Spinal cord (tissue), 10 donors: ENCODE data around the gene ZNF804B. TPM values are rescaled to one million over a fixed set of nuclear protein-coding genes. Genes with fewer than 3 reads are reported as not detected.
A peak's percentile ranks its signal among the peaks of the same experiment; 100 is the strongest.

Experiments used
- DNase-seq, 6 donors: peaks; one replicate each; pipeline versions ENCODE4 v3.0.0 to v3.0.0-alpha.2; 2013 to 2015; ENCODE audit warnings: low spot score in 6 of 6, low read depth in 4 of 6
- H3K27ac ChIP-seq: one replicate; pipeline ENCODE4 v1.5.1; 2013; ENCODE audit warnings: low read depth, low read length, control low read depth
- H3K27me3 ChIP-seq: one replicate; pipeline ENCODE4 v1.6.1; 2013; ENCODE audit warnings: low read length; ENCODE audit not compliant: control insufficient read depth, insufficient read depth
- H3K36me3 ChIP-seq: one replicate; pipeline ENCODE4 v1.6.1; 2013; ENCODE audit warnings: low read length; ENCODE audit not compliant: control insufficient read depth, insufficient read depth
- H3K4me1 ChIP-seq: one replicate; pipeline ENCODE4 v1.6.1; 2013; ENCODE audit warnings: low read length; ENCODE audit not compliant: control insufficient read depth, insufficient read depth
- H3K4me3 ChIP-seq: one replicate; pipeline ENCODE4 v1.5.1; 2013; ENCODE audit warnings: low read depth, low read length, control low read depth
- H3K9me3 ChIP-seq: one replicate; pipeline ENCODE4 v1.6.1; 2013; ENCODE audit warnings: low read length; ENCODE audit not compliant: control insufficient read depth, insufficient read depth
- WGBS: methylation state at CpG from one replicate; pipeline ENCODE4 v1.1.5; 2013; ENCODE audit warnings: missing lambda C conversion rate; ENCODE audit not compliant: insufficient coverage; 5-methylcytosine and 5-hydroxymethylcytosine counted together
- polyA plus RNA-seq, 2 donors: library from polyadenylated mRNA; unstranded; fragments of 120-200 nt; gene quantifications; one replicate each; pipeline ENCODE4 v1.2.1, GENCODE V29; 2013; ENCODE audit not compliant: insufficient read length in 2 of 2
- total RNA-seq, 2 donors: library from RNA; depleted of rRNA in 1 of 2; stranded (reverse); fragments of 120-200 nt in 1 of 2; fragments of >200 nt in 1 of 2; gene quantifications; one replicate each; pipeline versions ENCODE4 v1.2.3 to v1.2.4, GENCODE V29; 2013 to 2014
- donor health status: healthy.

Gene ZNF804B
- total and polyA plus RNA-seq, 4 donors = 0.96 to 5.5 (median 2.2) TPM

GRCh38 chr7:88881136-88881535 is 121.6 kb downstream of the ZNF804B start:
- no peaks in the 10 kb centered on the region for H3K27me3 ChIP-seq
- no peak for DNase-seq

GRCh38 chr7:88885131-88885530 is 125.6 kb downstream of the ZNF804B start:
- Histone ChIP-seq H3K36me3 (no peaks in the 10 kb centered on the region), H3K27me3 (no peaks in the 10 kb centered on the region), H3K4me3 (no peak overlapping the region), H3K4me1 (no peaks in the 10 kb centered on the region), H3K27ac (no peak overlapping the region), H3K9me3 (no peaks in the 10 kb centered on the region)
- DNase-seq = no peak
- WGBS = no CpG with 5 or more reads among the region's 2 CpGs

More at GRCh38 chr7:88881136-88881535, 121.6 kb downstream of the ZNF804B start:
- no peaks in the 10 kb centered on the region for H3K4me1 ChIP-seq
- H3K4me3 ChIP-seq = no peak overlapping the region
- H3K27ac ChIP-seq = no peak overlapping the region
- H3K9me3 ChIP-seq = no peaks in the 10 kb centered on the region
- no peaks in the 10 kb centered on the region for H3K36me3 ChIP-seq

GRCh38 chr7:88888684-88889083 is 129.2 kb downstream of the ZNF804B start:
- Histone ChIP-seq H3K4me3 (no peak overlapping the region), H3K36me3 (no peaks in the 10 kb centered on the region), H3K9me3 (no peaks in the 10 kb centered on the region), H3K27me3 (no peaks in the 10 kb centered on the region), H3K4me1 (no peaks in the 10 kb centered on the region), H3K27ac (no peak overlapping the region)
- no CpG with 5 or more reads among the region's 3 CpGs for WGBS
- DNase-seq = no peak

GRCh38 chr7:88910516-88910915 is 151.0 kb downstream of the ZNF804B start:
- DNase-seq = peak in 1 of 6 donors; percentile 68
- Histone ChIP-seq H3K27ac (no peak overlapping the region), H3K36me3 (no peaks in the 10 kb centered on the region), H3K4me3 (no peak overlapping the region), H3K9me3 (no peaks in the 10 kb centered on the region), H3K27me3 (no peaks in the 10 kb centered on the region), H3K4me1 (no peaks in the 10 kb centered on the region)
- no CpG with 5 or more reads among the region's 2 CpGs for WGBS

GRCh38 chr7:88912852-88913251 is 153.4 kb downstream of the ZNF804B start:
- no CpG with 5 or more reads among the region's 2 CpGs for WGBS
- DNase-seq = no peak
- Histone ChIP-seq H3K27ac (no peak overlapping the region), H3K27me3 (no peaks in the 10 kb centered on the region), H3K9me3 (no peaks in the 10 kb centered on the region), H3K4me1 (no peaks in the 10 kb centered on the region), H3K4me3 (no peak overlapping the region), H3K36me3 (no peaks in the 10 kb centered on the region)

GRCh38 chr7:88915615-88916014 is 156.1 kb downstream of the ZNF804B start:
- Histone ChIP-seq H3K9me3 (no peaks in the 10 kb centered on the region), H3K4me1 (no peaks in the 10 kb centered on the region), H3K4me3 (no peak overlapping the region), H3K36me3 (no peaks in the 10 kb centered on the region), H3K27me3 (no peaks in the 10 kb centered on the region), H3K27ac (no peak overlapping the region)
- no peak for DNase-seq

GRCh38 chr7:88919478-88920131 is 160.1 kb downstream of the ZNF804B start:
- no peak overlapping the region for H3K27ac ChIP-seq
- no peak overlapping the region for H3K4me3 ChIP-seq
- 100% methylated on average over 1 of the region's 4 CpGs for WGBS
- no peaks in the 10 kb centered on the region for H3K27me3 ChIP-seq
- H3K9me3 ChIP-seq = no peaks in the 10 kb centered on the region
- no peaks in the 10 kb centered on the region for H3K4me1 ChIP-seq
- no peaks in the 10 kb centered on the region for H3K36me3 ChIP-seq
- DNase-seq = no peak

GRCh38 chr7:88922944-88923343 is 163.4 kb downstream of the ZNF804B start:
- Histone ChIP-seq H3K36me3 (no peaks in the 10 kb centered on the region), H3K9me3 (peaks cover 1% of the 10 kb centered on the region), H3K4me1 (no peaks in the 10 kb centered on the region), H3K27ac (no peak overlapping the region), H3K27me3 (no peaks in the 10 kb centered on the region), H3K4me3 (no peak overlapping the region)
- WGBS = no CpG with 5 or more reads among the region's 2 CpGs
- DNase-seq = no peak

GRCh38 chr7:88928276-88928675 is 168.8 kb downstream of the ZNF804B start:
- Histone ChIP-seq H3K4me3 (no peak overlapping the region), H3K27ac (no peak overlapping the region), H3K27me3 (no peaks in the 10 kb centered on the region), H3K4me1 (no peaks in the 10 kb centered on the region), H3K36me3 (no peaks in the 10 kb centered on the region), H3K9me3 (peaks cover 1% of the 10 kb centered on the region)
- DNase-seq = peak in 1 of 6 donors; percentile 8

GRCh38 chr7:88929719-88930118 is 170.2 kb downstream of the ZNF804B start:
- no peak overlapping the region for H3K27ac ChIP-seq
- H3K36me3 ChIP-seq = no peaks in the 10 kb centered on the region
- H3K4me3 ChIP-seq = no peak overlapping the region
- WGBS = no CpG with 5 or more reads among the region's 3 CpGs
- peaks cover 1% of the 10 kb centered on the region for H3K9me3 ChIP-seq
- H3K27me3 ChIP-seq = no peaks in the 10 kb centered on the region
- DNase-seq = no peak
- no peaks in the 10 kb centered on the region for H3K4me1 ChIP-seq
